Measurements from ENCODE around the gene GALNTL6. TPM values are rescaled to one million over a fixed set of nuclear protein-coding genes. Genes with fewer than 3 reads are reported as not detected.

Gene GALNTL6
- total RNA-seq, 1 experiment from 2014 or later, result not detected

- intact Hi-C loops (cut with micrococcal nuclease), result no loop called here
- no peak overlapping the region for H3K4me2 ChIP-seq (ENCODE audit: low read length)
- H3K9me2 ChIP-seq (ENCODE audit: insufficient read depth), result no peaks in the 10 kb centered on the region
- ChIA-PET CTCF (no interaction called here), RAD21 (ENCODE audit: low non-redundant PET in 1 of 2, low total read pairs in 2 of 2, uncharacterized antibody in 2 of 2, unreplicated experiment in 2 of 2) (no interaction called here), POLR2A (no interaction called here)
- no peak overlapping the region for H2AFZ ChIP-seq (ENCODE audit: low read depth, low read length, poor library complexity, severe bottlenecking)
- H3K9me3 ChIP-seq (ENCODE audit: control insufficient read depth in 1 of 2, insufficient read depth in 1 of 2, low read depth in 1 of 2, low read length in 2 of 2), result no peaks in the 10 kb centered on the region
- no peaks in the 10 kb centered on the region for H3K4me1 ChIP-seq (ENCODE audit: control insufficient read depth in 1 of 2, insufficient read depth in 2 of 2, low read length in 2 of 2)
- no peaks in the 10 kb centered on the region for H3K27me3 ChIP-seq (ENCODE audit: insufficient read depth, low read length)
- ATAC-seq (no peak), DNase-seq (ENCODE audit: low read depth, low spot score) (no peak)
- H3K79me2 ChIP-seq (ENCODE audit: insufficient read depth, low read length), result no peaks in the 10 kb centered on the region
- no peak for TF ChIP-seq SP1 (IDR thresholded peaks at IDR 0.05; ENCODE audit: low read depth)
- TF ChIP-seq POLR2A (IDR thresholded peaks at IDR 0.05; ENCODE audit: borderline replicate concordance, extremely low read depth, insufficient read depth, insufficient read length), result no peak
- no peak for TF ChIP-seq REST (IDR thresholded peaks at IDR 0.05; ENCODE audit: low read depth)
- no peak for TF ChIP-seq TCF7L2 (IDR thresholded peaks at IDR 0.05; ENCODE audit: borderline replicate concordance, extremely low read depth, insufficient read depth, insufficient read length)
- no peak for TF ChIP-seq SIN3A (IDR thresholded peaks at IDR 0.05; ENCODE audit: low read depth)
- no peak for TF ChIP-seq EZH2phosphoT487 (IDR thresholded peaks at IDR 0.05; ENCODE audit: borderline replicate concordance)
- TF ChIP-seq CEBPB (IDR thresholded peaks at IDR 0.05; ENCODE audit: low read depth), result no peak
- no peak for TF ChIP-seq CBX3 (IDR thresholded peaks at IDR 0.05; ENCODE audit: low read depth)
- TF ChIP-seq RAD21 (IDR thresholded peaks at IDR 0.05; ENCODE audit: low read depth), result no peak
- no peak for TF ChIP-seq ZFX (IDR thresholded peaks at IDR 0.05)
- no peak for TF ChIP-seq YY1 (IDR thresholded peaks at IDR 0.05; ENCODE audit: extremely low read depth, insufficient replicate concordance, low read depth, low read length)
- TF ChIP-seq POLR2AphosphoS5 (IDR thresholded peaks at IDR 0.05; ENCODE audit: low read depth, low read length), result no peak
- no peak for TF ChIP-seq CTCF (IDR thresholded peaks at IDR 0.05 in 2 of 3, conservative IDR thresholded peaks at IDR 0.05 in 1 of 3; ENCODE audit: borderline replicate concordance in 1 of 3, insufficient read depth in 1 of 3, low read depth in 2 of 3, low read length in 2 of 3)
- no peak for TF ChIP-seq JUND (IDR thresholded peaks at IDR 0.05)
- TF ChIP-seq ELF1 (IDR thresholded peaks at IDR 0.05; ENCODE audit: borderline replicate concordance, low read depth), result no peak
- TF ChIP-seq ZNF274 (IDR thresholded peaks at IDR 0.05; ENCODE audit: low read depth, low read length), result no peak
- TF ChIP-seq, protein P1, sequence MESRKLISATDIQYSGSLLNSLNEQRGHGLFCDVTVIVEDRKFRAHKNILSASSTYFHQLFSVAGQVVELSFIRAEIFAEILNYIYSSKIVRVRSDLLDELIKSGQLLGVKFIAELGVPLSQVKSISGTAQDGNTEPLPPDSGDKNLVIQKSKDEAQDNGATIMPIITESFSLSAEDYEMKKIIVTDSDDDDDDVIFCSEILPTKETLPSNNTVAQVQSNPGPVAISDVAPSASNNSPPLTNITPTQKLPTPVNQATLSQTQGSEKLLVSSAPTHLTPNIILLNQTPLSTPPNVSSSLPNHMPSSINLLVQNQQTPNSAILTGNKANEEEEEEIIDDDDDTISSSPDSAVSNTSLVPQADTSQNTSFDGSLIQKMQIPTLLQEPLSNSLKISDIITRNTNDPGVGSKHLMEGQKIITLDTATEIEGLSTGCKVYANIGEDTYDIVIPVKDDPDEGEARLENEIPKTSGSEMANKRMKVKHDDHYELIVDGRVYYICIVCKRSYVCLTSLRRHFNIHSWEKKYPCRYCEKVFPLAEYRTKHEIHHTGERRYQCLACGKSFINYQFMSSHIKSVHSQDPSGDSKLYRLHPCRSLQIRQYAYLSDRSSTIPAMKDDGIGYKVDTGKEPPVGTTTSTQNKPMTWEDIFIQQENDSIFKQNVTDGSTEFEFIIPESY (IDR thresholded peaks at IDR 0.05; ENCODE audit: extremely low read depth, insufficient replicate concordance, low read length), result no peak
- no peak for TF ChIP-seq FOSL1 (IDR thresholded peaks at IDR 0.05; ENCODE audit: low read depth)
- no peaks in the 10 kb centered on the region for H3K36me3 ChIP-seq (ENCODE audit: control insufficient read depth in 1 of 2, insufficient read depth in 2 of 2, low read length in 2 of 2)
- H4K20me1 ChIP-seq (ENCODE audit: insufficient read depth), result no peaks in the 10 kb centered on the region
- no peak overlapping the region for H3K4me3 ChIP-seq (replicated peaks in 1 of 2; ENCODE audit: low read depth in 1 of 2, low read length in 2 of 2)
- BruUV-seq (replicated peaks), result no TSS peak
- no peak overlapping the region for H3K9ac ChIP-seq (ENCODE audit: low read length)
- no peak overlapping the region for H3K27ac ChIP-seq (ENCODE audit: low read depth, low read length)
Measured at GRCh38 chr4:172652369-172652768, 839.2 kb downstream of the GALNTL6 start.
